HG02759 (cell line): ENCODE measurements around the gene ANKRD11.
"Not testable (repeated sequence)": the region's sequence is repeated elsewhere in the genome, so short reads cannot be mapped to it uniquely, and the experiment has no call there.

Source experiments
- ATAC-seq: cut with Tn5 transposase; IDR thresholded peaks from one replicate; pipeline ENCODE4 v1.9.1; 2021; ENCODE audit warnings: mild to moderate bottlenecking, moderate library complexity; ENCODE audit not compliant: unreplicated experiment

ANKRD11 gene

DNA sequence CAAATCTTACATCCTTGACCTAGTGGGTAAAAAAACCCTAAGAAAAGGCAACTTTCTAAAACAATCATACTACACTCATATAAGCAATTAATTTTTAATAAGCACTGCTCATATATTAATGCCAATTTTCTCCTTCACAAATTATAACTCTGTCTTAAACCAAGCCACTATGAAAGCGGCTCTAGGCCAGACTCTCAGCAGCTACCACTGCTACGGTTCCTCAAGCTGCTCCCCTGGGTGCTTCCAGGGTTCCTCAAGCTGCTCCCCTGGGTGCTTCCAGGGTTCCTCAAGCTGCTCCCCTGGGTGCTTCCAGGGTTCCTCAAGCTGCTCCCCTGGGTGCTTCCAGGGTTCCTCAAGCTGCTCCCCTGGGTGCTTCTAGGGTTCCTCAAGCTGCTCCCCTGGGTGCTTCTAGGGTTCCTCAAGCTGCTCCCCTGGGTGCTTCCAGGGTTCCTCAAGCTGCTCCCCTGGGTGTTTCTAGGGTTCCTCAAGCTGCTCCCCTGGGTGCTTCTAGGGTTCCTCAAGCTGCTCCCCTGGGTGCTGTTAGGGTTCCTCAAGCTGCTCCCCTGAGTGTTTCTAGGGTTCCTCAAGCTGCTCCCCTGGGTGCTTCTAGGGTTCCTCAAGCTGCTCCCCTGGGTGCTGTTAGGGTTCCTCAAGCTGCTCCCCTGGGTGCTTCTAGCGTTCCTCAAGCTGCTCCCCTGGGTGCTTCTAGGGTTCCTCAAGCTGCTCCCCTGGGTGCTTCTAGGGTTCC, 35.8 kb downstream of the ANKRD11 start:
- not testable (repeated sequence) for ATAC-seq

DNA sequence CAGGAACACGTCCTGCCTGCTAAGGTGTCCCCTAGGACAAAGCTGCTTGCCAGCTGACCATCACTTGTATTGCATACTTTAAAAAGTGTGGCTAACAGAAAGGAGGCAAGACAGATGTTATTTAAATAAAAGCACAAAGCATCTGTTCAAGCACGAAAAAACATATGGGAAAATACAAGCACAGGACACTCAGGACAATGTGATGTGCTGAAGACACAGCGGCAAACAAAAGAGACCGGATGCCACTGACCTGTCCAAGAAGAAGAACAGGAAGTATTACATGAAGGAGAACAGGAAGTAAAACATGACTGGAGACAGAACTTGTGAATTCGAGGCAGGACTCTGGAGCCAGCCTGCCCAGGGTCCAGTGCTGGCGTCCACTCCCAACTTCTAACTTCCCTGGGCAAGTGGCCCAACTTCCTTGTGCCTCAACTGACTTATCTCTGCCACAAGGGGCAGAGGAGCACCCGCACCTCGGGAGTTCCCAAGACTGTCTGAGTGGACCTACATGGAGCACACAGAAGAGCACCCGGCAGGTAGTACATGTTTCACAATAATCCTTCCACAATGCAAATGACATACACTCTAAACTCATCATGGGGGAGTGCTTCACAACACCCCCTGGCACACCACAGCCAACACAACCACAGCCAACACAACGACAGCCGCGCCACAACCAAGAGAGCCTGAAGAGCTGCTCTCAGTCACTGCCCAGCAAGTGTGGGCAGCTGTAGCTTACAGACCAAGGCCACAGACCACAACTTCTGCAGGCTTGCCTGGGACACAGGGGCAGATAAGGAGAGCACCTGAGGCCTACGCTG, 36.6 kb downstream of the ANKRD11 start:
- no peak for ATAC-seq

DNA sequence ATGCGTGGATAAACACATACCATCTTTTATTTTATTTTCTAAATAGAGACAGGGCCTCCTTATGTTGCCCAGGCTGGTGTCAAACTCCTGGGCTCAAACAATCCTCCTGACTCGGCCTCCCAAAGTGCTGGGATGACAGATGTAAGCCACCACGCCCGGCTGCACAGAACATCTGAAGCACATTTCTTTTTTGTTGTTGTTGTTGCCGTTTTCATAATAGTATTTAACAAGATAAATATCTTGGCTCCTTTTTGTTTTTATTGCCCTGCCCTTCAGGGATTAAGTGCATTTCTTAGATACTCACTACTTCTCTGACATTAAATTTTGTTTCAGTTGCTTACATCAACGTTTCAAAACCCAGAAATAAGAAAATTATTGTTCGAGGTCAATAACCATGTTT, 37.4 kb downstream of the ANKRD11 start:
- ATAC-seq: no peak

DNA sequence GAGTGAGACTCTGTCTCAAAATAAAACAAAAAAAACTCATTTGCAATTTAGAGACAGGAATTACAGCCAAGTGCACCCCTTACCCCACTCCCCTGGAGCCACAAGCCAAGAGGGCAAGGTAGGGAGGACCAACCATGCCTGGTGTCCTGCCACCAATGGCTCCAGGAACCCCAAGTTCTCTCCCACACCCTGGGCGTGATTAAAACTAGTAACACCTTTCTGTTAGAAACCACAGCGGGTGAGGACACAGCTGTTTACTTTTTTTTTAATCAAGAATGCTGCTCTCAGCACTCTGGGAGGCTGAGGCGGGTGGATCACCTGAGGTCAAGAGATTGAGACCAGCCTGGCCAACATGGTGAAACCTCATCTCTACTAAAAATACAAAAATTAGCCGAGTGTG, 38.1 kb downstream of the ANKRD11 start:
- ATAC-seq: no peak

DNA sequence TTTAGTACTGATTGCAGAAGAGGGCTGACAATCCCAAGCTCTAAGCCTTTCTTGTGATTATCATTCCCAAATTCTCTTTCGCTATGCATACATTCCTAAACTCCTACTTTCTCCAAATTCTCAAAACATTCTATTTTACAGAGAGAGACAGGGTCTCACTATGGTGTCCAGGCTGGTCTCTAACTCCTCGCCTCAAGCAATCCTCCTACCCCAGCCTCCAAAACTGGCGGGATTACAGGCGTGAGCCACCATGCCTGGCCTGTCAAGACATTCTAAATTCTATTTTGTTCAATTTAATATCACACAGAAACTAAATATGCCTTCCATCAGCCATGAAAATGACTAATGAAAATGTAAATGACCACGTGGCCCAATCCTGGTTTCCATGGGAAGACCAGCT, 39.8 kb downstream of the ANKRD11 start:
- no peak for ATAC-seq

DNA sequence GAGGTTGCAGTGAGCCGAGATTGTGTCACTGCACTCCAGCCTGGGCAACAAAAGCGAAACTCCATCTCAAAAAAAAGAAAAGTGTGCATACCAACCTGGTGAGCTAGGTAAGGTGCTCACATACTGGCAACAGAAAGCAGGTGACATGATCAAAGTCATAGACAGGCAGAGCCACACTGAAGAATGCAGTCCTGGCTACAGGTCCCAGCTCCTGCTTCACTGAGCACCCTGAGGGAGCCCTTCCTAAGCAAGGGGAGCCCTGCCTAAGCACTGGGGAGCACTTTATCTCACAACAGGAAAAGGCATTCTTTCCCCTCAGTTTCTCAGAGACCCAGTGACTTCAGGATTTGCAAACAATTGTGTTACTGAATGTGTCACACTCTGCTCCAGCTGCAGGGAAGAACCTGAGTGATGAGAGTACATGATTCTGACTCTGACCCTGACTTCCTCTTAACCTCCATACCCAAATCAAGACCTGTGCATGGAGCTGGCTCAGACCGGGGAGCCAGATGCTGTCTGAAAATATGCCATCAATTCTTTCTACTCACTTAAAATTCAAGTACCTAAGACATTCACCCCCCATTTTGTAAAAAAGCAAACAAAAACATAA, 40.5 kb downstream of the ANKRD11 start:
- no peak for ATAC-seq

DNA sequence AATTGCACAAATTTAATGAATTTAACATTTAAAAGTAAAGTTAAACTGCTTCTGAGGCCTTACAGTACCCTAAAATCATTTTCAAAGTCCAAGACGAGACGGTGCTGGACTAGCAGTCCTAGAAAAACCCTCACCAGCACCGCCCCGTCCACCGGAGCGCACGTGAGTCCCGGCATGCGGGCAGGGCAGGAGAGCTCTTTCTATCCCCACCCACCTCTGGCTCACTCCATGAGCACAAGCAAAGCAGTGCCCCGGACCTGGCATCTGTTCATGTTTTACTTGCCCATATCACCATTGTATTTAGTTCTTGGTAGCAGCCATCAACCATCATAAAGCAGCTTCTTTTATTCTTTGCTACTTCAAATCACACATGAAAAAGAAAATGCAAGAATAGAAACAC, 41.7 kb downstream of the ANKRD11 start:
- ATAC-seq: no peak

DNA sequence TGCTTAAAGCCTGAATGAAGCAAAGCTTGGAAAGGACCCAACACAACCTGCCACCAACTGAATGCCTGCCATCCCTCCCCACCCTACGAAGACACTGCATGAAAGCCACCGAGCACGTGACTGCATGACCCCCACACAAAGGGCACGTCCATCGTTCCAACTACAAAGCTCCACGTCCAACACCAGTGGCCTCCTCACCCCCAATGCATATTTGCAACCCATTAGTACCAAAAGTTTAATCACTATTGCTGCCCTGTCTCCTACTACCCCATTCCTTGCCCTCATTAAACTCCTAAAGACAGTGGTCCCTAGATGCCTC, 43.4 kb downstream of the ANKRD11 start:
- ATAC-seq: no peak

DNA sequence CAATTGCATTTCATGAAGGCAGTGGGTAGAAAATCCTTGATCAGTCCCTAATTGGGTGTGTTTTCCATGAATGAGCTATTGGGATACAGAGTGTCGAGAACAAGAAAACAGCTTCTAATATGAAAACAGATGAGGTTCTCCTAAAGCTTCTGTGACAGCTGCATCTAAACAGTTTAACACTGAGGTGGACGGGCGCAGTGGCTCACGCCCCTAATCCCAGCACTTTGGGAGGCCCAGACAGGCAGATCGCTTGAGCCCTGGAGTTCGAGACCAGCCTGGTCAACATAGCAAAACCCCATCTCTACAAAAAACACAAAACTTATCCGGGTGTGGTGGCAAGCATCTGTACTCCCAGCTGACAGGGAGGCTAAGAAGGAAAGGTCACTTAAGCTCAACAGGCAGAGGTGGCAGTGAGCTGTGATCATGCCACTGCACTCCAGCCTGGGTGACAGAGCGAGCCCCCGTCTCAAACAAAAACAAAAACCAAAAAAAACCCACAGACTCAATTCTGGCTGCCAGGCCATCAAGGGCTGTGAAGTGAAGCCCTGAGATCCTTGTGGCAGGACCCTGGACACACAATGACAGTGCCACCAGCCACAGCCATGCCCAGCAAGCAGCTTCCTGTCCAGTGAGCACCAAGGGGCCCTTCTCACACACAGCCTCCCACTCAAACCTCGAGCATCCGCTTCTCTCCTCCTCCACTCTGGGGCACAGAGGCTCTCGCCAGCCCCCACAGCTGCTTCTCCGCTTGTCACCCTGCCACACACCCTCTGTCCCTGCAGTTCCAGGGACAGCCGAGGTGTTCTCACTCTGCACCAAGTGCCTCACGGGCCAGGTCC, 44.0 kb downstream of the ANKRD11 start:
- ATAC-seq: no peak

DNA sequence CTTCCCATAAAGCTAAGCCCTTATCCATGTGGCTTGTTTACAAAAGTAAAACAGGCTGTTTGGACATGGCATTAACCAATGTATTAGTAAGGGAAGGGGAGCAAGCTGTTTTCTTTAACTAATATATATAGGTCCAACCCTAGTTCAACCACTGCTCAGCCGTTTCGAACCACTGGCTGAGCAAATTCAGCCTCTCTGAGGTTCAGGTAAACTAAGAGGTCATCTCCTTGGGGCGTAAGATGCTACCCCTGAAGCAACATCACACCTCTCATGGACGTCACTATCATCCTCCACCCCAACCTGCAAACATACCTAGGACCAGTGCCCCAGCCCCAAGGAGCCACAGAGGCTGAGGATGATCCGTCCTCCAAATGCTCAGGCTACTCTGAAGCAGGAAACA, 45.2 kb downstream of the ANKRD11 start:
- ATAC-seq: no peak

DNA sequence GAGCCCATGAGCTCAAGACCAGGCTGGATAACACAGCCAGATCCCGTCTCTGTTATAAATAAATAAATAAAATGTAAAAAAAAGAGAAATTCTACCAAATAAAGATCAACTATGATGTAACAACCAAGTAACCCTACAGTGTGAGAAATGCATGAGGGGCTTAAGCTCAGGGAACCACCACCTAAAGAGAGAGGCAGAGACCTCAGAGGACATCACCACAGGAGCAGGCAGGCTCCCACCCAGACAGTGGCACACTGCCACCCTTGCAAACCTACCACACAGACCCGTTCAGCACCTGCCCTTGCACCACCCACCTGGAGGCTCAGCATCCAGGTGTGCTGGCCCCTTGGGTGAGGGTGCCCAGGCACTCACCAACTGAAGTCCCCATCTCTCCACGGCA, 45.6 kb downstream of the ANKRD11 start:
- ATAC-seq: no peak

DNA sequence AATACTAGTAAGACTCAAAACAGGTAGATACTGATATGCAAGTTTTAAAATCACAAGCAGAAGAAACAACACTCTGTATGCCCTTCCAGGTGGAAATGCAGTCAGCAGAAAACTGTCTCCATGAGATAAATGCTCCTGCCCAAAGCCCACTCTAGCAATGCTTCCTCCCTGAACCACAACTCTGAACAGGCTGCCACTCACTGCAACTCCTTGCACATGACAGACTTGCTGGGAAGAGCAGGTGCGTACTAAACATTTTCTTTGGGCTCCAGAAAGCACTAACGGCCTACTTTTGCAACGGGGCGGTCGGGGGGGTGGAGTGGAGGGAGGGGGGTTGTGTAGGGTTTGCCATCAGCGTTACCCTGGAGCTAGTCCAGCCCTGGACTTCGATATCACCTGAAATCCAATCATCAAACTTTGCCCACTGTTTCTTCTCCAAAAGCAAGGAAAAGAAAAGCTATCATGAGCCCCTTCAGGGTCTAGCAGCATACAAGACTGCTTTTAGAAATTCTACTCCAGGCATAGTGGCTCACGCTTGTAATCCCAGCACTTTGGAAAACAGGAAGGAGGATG, 46.1 kb downstream of the ANKRD11 start:
- no peak for ATAC-seq

DNA sequence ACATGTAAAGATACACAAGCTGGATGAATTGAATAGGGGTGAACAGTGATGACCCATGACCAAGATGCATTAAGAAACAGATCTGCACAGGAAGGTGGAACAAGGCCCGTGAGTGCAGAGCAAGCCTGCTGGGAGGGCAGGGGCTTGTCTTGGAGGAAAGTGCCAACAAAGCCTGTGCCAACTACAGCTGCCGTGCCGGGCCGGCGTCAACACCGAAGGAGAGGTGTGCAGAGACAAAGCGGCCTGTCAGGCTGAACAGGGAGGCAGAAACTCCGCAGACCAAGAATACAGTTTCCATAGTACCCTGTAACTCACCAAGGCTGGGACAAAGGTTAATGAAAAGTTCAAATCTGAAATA, 46.7 kb downstream of the ANKRD11 start:
- ATAC-seq: no peak

DNA sequence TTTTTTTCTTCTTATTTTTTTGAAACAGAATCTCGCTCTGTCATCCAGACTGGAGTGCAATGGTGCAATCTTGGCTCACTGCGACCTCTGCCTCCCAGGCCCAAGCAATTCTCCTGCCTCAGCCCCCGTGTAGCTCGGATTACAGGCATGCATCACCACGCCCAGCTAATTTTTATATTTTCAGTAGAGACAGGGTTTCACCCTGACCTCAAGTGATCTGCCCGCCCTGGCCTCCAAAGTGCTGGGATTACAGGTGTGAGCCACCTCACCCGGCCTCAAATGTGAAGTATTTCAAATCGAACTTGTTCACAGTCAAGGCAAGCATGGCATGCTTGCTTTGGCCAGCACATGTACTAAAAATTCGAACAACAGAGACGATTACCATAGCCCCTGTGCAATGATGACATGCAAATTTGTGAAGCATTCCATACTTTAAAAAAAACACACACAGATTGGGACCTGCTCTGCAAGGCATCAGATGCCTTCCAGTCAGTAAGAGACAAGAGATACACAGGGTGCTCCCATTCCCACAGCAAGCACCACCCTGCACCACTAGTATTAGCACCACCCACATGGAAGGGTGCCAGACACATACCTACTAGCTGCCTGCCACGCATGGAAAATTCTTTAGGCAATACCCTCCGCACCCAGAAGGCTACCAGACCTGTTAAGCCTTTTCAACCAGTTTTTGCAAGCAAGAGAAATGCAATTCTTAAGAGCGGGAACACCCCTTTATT, 47.2 kb downstream of the ANKRD11 start:
- ATAC-seq: no peak

DNA sequence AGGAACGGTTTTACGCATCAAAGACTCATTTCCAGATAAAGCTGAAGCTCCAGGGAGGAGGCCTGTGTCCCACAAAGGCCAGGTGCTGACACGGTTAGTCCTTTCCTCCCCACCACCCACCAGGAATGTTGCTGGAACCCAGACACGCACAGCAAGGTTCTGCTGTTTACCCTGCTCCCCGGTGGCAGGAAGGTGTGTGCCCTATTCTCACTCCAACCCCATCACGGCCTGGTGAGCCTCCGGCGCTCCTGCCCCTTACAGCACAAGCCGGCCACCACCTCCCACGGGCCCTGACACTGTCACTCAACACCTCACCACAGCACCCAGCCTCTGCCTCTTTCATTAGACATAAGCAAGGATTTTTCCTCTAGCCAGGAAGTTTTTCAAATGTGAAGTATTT, 47.8 kb downstream of the ANKRD11 start:
- no peak for ATAC-seq

DNA sequence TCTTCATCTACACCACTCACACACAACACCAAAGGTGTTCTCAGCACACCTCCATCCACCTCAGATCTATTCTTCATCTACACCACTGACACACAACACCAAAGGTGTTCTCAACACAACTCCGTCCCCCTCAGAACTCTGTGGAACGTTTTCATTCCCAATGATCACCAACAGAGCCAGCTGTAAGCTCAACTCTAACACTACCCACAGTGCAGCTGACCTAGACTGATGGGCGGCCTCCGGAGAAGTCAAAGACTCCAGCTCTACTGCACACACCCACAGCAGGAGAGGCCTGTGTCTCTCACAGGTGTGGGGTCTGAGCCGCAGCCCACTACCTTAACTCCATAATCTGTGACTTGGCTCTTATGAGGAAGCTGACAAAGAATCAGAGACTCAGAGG, 50.7 kb downstream of the ANKRD11 start:
- ATAC-seq: no peak

DNA sequence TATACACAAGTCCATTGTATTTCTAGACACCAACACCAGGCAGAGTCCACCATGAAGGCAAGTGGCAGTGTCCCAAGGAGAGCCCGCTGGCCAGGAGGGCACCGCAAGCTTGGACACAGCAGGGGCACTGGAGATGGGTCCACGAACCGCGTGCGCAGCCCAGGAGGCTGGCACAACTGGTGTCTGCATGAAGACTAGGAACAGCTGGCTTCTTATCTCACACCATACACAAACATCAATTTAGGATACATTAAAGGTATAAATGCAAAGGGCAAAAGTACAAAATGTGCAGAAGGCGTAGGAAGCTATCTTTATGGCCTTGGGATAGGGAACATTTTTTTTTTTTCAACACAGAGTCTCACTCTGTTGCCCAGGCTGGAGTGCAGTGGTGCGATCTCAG, 52.4 kb downstream of the ANKRD11 start:
- no peak for ATAC-seq

DNA sequence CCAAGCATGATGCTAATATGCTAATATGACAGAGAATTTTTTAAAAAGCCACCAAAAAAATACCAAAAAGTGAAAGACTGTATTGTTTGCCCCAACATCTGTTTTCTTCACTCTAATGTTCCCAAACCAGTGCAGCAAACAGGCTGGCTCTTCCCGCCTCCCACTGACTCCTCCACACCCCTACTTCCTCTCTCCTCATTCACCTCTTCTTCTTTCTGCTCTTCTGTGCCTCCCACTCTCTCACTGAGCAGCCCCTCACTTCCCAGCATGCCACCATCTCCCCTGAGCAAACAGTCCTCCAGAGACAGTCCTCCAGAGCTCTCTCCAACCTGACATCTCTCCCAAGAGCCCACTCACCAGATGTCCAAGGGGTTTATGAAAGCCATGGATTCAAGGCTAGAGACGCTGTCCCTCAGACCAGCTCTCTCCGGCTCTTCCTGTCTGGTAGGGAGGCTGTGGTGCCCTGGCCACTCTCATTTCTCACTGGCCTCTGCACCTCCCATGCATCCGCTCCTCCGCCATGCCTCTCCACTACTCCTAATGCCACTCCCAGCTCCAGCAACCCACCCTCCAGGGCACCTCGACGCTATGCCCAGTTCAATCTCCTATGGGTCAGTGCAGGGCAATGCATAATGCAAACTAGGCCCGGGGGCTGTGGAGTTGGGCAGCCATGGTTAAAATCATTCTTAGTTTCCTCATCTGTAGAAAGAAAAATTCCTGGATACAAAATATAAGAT, 52.9 kb downstream of the ANKRD11 start:
- ATAC-seq: no peak

DNA sequence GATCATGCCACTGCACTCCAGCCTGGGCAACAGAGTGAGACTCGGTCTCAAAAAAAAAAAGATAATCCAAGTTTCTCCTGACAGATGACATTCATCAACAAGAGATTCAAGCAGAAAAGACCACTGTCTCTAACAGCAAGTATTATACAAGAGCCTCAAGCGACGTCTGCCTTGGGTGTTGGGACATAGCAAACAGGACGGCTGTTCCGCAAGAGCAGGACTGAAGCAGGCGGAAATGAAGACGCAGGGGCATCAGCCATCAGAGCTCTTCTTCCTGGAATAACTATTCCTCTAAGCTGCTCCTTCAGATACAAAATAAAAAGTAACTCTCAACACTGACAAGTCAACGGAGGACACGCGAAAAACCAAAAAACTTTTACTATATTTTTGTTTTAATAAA, 54.0 kb downstream of the ANKRD11 start:
- no peak for ATAC-seq

DNA sequence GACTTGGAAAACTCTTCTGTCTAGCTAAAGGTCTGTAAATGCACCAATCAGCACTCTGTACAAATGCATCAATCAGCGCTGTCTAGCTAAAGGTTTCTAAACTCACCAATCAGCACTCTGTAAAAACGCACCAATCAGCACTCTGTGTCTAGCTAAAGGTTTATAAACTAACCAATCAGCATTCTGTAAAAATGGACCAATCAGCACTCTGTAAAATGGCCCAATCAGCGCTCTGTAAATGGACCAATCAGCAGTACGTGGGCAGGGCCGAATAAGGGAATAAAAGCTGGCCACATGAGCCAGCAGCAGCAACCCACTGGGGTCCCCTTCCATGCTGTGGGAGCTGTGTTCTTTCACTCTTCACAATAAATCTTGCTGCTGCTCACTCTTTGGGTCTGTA, 55.3 kb downstream of the ANKRD11 start:
- not testable (repeated sequence) for ATAC-seq
